HG03575 (cell line): ENCODE measurements around the gene LHFPL6.

Experiments
- ATAC-seq: cut with Tn5 transposase; IDR thresholded peaks from one replicate; pipeline ENCODE4 v1.9.1; 2021; ENCODE audit not compliant: unreplicated experiment, insufficient number of reproducible peaks, low FRiP score; ENCODE audit errors: extremely low read depth

LHFPL6 gene

DNA sequence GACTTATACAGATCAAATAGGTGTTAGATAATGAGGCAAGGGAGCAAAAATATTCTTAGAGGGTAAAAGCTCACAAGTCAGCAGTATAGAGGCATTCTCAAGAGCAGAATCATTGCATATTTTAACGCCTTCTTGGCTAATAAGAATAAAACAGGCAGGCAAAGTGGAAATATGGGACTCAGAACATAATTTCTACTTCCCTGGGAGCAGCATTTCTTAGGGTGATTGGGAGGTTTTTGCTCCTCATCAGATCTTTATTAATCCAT is 39.6 kb downstream of the LHFPL6 start:
- ATAC-seq, result no peak

DNA sequence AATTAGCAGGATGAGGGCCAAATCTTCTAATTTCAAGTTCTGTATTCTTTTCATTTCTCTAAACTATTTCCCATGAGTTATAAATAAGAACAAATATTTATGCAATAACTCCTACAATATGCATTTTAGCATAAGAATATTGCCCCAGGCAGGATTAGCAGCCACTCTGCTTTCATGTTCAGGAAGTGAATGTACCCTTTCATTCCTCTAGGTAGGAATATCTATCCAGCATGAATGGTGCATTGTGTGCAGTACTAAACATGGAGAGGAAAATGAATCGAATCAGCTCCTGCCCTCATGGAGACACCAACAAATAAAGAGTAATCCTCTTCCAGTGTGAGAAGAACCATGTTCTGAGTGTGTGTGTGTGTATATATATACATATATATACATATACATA is 41.0 kb downstream of the LHFPL6 start:
- ATAC-seq, result no peak

DNA sequence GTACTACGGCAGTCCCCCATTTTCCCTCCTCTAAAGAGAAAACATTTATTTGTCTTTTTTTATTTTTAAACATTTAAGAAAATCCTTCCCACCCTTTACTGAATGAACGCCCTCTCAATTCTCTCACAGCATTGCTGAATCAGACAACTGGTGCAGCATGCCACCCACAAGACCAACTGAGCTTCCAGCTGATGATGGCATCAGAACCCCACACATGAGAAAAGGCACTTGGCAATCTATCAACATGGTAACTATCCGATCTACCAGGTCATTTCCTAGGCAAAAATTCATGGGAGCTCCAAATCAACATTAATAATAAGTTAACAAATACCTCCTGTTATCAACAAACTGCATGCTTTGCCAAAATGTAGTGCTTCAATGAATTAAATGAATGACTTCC is 43.1 kb downstream of the LHFPL6 start:
- no peak for ATAC-seq

DNA sequence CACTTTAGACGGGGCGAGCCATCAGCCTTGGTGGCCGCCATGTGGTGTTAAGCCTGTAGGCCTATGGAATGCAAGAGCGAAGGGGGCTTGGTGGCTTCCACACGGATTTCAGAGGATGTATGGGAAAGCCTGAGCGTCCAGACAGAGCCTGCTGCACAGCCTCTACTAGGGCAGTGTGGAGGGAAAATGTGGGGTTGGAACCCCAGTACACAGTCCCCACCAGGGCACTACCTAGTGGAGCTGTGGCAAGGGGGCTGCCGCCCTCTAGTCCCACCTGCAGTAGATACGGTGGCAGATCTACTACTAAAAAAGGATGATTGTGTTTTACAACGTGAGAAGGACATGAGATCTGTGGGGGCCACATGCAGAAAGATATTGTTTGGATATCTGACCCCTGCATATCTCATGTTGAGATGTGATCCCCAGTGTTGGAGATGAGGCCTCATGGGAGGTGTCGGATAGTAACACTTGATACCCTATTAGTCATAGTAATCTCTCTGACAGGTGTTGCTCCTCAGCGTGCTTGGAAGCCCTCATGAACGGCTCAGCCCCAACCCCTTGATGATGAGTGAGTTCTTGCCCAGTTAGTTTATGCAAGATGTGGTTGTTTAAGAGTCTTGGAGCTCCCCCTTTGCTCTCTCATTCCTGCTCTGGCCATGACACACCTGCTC is 45.6 kb downstream of the LHFPL6 start:
- no peak for ATAC-seq

DNA sequence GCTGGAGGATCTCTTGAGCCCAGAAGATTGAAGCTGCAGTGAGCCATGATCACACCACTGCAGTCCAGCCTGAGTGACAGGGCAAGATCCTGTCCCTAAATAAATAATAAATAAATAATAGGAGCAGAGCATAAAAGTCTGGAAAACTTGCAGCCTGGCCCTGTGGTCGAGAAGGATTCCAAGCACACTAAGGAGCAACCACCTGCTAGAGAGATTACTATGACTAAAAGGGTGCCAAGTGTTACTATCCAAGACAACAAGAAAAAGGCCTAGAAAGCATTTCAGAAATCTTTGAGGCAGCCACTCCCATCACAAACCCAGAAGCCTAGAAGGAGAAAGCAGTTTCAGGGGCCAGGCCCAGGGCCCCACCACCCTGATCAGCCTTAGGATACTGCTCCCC is 46.1 kb downstream of the LHFPL6 start:
- no peak for ATAC-seq

DNA sequence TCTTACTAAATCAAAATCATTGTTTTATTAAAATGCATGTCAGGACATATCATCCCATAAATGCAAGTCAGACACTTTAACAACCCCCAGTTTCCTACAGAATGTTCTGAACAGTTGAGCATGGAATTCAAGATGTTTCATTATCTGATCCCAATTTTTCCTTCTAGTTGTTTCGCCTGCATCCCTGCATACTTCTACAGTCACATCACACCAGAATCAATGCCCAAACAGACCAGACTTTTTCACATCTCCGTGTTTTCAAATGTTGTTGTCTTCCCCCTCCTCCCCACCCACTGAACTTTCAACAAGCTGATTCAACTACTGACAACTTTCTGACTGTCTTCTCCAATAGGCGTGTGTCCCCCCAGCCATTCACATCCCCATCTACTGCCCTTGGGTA is 48.6 kb downstream of the LHFPL6 start:
- ATAC-seq, result no peak

DNA sequence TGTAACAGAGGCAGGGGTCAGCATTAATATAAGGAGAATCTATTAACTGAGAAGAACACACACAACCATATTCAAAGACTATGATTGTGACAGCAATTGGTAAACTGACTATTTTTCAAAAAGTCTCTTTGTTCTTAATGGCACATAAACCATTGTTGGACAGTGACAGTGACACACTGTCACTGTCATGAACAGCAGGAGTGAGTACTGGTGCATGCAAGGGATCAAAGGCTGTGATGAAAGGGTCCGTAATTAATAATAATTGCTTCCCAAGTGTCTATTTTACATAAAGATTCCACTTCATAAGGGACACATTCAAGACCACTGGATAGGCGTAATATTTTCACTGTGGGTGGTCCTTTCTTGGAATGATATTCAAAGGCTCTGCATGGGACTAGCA is 50.7 kb downstream of the LHFPL6 start:
- no peak for ATAC-seq

DNA sequence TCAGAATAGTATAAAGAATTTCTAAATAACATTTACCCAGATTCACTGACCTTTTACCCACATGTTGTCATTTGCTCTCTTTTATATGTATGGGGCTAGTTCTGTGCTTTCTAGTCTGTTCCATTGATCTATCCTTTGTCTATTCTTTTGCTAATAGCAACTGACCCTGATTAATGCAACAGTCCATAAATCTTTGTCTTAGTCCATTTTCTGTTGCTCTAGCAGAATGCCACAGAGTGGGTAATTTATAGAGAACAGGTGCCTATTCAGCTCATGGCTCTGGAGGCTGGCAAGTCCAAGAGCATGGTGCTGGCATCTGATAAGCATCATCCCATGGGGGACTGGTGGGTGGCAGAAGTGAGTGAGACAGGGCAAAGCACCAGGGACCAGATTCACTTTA is 52.1 kb downstream of the LHFPL6 start:
- no peak for ATAC-seq

DNA sequence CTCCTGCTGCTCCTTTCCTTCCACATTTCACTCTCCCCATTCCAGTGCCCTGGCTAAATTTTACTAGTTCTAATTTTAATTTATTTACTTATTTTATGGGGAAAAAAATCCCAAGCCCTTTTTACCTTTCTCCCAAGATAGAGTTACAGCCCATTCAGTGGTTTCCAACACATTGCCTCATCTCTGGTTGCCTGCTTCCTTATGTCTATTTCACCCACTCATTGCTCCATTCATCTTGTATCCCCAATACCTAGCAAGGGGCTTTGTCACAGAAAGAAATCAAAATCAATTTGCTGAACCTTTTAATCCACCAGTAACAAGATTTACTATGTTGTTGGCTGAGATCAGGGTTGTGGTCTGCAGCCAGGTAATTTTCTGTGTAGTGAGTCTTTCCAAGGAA is 55.9 kb downstream of the LHFPL6 start:
- ATAC-seq, result no peak

DNA sequence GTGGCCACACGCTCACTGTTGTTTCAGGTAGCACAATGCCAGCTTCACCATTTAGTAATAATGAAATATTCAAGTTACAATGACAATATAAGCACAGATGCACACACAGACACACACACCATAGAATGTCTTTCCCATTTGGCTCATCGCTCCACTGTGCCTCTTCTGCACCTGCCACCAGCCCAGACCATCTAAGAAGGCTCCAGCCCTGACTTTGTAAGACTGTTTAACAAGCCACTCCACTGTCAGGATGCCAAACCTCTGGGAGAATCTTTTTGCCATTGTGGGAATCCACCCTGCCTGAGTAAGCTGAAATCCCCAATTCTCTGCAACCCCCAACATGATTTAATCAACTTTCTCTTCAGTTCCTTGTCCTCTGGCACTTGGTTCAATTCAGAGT is 60.6 kb downstream of the LHFPL6 start:
- ATAC-seq, result no peak

DNA sequence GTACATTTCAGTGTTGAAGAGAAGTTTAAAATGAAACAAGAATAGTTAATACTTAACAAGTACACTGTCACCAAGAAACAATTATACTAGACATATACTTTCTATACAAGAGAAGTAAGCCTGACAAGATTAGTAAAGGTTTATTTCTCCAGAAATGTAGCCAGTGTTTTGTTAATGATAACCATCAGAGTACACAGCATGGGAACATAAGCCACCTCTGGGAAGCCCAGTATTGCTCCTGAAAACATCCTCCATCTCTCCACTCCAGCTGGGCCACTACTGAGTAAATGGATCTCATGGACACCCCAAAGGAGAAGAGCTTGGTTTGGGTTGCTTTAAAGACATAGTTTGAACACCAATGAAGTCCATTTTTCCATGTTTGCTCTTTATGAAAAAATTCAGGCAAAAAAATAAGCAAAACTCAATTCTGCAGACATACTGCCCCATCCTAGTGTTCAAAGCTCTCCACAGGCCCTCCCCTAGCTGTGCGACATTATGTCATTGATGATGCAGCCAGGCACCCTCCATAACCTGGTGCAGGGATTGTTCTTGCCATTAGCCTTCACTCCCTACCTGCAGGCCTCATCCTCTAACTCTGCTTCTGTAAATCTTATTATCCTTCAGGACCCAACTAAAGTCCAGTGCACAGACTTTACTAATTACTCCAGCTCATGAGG is 61.9 kb downstream of the LHFPL6 start:
- no peak for ATAC-seq

DNA sequence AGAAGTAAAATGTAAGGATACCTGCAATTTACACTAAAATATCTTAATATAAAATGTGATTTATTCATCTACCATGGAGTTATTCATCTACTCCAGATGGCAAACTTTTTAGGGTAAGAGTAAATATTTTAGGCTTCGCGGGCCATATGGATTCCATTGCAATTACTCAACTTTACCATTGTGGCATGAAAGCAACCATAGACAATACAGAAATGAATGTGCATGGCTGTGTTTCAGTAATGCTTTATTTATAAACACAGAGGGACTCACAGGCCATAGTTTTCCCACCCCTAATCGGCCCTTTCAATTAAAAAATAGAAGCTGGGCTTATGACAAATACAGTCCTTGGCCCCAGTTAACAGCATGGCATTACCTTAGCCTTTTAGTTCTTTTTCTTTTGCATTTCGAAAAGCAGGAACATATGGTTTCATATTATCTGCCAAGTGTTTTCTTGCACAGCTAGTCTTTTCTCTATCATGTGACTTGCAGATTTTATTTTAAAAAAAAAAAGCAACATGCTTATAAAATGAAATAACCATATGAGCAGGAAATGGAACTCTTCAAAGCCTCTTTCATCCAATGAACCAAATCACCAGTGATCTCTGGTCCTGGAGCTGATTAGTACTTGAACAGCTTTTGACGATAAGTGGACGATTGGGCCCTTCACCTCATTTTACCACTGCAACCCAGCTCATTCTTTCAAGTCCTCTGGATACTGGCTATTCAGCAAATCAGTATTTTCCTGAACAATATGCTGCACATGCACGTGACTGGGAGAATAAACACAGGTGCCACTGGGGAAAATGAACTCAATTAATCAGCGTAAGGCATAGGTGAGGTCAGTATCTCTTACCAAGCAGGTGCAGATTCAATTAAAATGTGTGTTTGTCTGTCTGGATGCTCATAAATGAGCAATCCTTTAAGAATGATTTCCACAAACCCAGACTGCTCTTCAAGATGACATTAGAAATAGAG is 63.9 kb downstream of the LHFPL6 start:
- ATAC-seq, result no peak

DNA sequence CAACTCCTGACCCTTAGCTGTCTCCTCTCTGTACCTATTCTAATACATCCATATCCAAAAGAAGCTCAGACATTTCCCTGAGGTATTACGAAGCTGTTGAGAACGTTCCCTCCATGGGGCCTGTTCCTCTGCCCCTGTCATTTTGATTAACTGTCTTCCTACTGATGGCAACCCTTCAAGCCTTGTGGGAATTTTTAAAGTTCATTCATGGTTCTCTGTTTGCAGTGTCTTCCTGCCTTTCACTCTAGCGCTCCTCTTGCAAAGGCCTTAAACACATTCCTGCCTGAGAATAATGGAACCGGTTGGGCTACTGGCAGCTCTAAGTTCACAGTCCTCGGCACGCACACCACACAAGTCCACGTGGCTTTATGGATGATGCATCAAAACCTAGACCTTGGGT is 66.1 kb downstream of the LHFPL6 start:
- no peak for ATAC-seq

DNA sequence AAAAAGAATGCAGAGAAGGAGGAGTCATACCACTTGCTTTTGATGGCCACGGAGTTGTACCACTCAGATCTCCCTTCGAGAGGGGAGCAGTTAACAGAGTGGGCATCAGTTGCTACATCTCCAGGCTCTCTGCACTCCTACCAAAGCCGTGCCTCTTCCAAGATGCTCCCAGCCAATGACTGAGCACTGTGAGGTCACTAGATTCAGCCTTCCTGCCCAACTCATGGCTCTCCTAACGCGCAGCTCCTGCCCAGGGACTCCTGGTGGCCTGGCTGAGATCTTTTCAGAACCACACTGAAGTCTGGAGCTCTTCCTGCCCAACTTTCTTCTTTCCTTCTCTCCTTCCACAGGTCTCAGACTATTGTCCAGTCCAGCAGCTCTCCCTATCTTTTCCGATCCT is 66.7 kb downstream of the LHFPL6 start:
- ATAC-seq, result no peak

DNA sequence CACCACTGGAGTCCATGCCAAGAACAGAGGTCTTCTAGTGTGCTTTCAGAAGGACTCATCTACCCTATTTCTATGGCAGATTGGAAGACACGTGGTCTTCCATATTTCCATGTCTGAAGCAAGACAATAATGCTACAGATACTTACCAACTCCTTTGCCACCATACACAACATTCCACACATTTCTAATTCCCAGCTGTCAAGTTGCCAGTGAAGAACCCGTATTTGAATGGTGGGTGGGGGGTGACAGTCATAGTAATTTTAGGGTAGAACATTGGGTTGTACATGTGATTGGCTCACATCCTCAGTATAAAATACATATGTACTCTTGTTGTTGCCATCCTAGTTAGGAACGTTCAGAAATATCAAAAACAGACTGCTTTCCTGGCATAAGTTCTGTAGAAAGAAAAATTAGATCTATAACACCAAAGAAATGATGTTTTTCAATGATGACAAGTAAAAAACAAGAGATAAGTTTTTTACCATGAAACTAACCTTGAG is 69.3 kb downstream of the LHFPL6 start:
- ATAC-seq, result no peak

DNA sequence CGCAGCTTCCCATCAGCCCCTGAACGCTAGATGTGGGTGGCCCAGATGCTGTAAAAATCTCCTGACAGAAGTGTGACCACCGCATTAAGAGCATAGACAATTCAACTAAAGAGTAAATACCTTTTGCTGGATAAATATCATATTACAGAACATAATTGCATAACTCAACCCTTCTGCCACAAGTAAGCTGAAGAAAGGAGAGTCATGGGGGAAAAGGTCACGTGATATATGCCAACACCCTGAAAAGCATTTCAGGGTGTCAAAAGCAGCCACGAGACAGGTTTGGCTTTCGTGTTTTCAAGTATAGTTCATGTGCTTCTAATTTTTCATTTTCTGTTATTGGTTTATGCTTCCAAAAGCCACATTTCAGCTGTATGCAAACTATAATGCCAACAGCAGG is 71.3 kb downstream of the LHFPL6 start:
- ATAC-seq, result no peak

DNA sequence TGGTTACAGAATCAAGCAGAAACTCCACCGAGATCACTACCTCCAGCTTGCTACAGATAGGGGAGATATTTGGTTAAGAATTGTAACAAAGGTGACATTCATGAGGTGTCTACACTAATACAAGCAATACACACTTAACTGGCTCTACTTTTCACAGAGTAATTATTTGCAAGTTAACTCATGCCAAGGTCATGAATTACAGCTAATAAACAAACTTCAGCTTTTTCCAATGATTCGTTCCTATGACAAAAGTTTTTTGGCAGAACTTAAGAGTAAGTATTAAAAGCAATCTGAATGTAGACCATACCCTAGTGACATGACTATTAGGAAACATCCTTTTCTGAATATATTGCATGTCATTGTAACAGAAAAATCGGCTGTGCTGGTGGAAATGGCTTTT is 72.1 kb downstream of the LHFPL6 start:
- ATAC-seq, result no peak

DNA sequence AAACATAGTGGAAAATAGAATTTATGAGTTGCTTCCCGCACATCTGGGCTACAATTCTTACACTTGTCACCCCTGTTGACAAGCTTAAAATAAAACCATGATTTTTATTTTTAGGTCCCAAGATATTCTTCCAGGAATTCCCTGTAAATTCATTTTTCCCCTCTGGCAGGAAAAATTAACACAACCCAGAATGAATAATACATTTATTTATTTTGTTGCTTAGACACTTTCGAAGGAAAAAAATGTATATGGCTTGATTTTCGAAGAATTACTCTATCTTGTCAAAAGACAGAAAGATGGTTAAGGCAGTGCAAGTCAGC is 74.4 kb downstream of the LHFPL6 start:
- ATAC-seq, result no peak

DNA sequence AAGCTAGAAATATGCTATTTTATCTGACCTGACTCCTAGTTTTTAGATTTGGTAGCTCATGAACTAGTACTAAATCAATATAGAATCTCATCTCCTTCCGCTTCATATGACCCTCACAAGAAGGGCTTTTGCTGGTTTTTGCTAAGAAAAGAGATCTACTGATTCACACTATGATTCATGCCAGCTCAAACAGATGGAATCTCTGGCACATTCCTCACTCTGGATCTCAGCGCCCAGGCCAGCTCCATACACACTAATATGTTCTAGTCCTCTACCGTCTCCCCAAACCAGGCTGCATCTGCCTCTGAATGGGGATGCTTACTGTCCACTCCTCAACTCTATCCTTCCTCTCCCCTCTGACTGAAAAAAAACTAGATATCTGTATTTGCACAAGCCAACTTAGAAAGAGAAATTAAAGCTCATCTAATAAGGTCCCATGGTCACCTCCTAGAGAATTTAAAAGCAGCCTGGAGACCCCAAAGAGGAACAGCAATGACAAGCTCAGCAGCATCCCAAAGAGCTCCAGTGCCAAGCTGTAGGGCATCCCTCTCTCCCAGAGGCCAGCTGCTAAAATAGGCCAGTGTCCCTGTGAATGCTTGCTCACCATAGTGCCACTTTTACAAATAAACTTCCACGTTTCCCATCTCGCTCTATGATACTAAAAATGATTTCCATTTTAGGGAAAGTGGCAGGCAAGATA is 74.9 kb downstream of the LHFPL6 start:
- no peak for ATAC-seq

DNA sequence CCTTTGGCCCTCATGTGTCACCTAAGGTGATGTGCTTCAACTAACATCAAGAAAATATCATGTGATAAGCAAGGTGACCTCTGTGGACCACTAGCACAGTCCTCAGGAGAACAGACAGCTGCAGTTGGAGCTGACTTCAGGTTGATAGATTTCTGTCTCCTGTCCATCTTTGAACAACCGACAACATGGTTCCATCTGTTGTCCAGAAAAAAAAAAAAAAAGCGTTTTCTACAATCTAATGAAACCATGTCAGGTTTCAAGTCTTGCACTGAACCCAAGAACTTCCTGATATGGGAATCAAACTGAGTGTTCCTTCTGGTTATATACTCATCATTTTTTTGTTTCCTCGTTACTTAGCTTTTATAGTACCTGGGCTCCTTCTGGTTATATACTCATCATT is 75.7 kb downstream of the LHFPL6 start:
- ATAC-seq, result no peak
